Choroid plexus epithelial cell (primary cell): ENCODE results near the gene MARK1.

Source experiments
- DNase-seq: peaks from one replicate; pipeline ENCODE4 v3.0.0-alpha.2; 2010; ENCODE audit warnings: low read depth
- H3K4me3 ChIP-seq: 2 replicates; pipeline ENCODE4 v1.5.1; 2011; ENCODE audit warnings: low read depth, mild to moderate bottlenecking, control low read depth, low read length, moderate library complexity
- CTCF ChIP-seq: conservative IDR thresholded peaks from 2 replicates; pipeline ENCODE4 v1.5.1; 2011; ENCODE audit warnings: low read depth, mild to moderate bottlenecking, control low read depth, inconsistent platforms, low read length, moderate library complexity

MARK1 gene

DNA sequence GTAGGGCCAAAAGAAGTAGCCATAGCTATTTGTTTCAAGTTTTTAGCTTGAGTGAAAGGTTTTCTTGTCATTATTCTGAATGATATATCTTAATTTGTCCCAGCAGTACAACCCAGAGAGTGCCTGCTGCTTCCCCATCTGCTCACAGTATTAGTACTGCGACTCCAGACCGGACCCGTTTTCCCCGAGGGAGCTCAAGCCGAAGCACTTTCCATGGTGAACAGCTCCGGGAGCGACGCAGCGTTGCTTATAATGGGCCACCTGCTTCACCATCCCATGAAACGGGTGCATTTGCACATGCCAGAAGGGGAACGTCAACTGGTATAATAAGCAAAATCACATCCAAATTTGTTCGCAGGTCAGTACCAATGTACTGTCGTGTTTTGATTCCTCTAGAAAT is 125.1 kb downstream of the MARK1 start:
- H3K4me3 ChIP-seq: no peak overlapping the region
- no peak for DNase-seq
- TF ChIP-seq CTCF: no peak

- no peak overlapping the region for H3K4me3 ChIP-seq
- DNase-seq: no peak
- TF ChIP-seq CTCF: no peak
Measured at GRCh38 chr1:220655509-220655908, 127.6 kb downstream of the MARK1 start.

DNA sequence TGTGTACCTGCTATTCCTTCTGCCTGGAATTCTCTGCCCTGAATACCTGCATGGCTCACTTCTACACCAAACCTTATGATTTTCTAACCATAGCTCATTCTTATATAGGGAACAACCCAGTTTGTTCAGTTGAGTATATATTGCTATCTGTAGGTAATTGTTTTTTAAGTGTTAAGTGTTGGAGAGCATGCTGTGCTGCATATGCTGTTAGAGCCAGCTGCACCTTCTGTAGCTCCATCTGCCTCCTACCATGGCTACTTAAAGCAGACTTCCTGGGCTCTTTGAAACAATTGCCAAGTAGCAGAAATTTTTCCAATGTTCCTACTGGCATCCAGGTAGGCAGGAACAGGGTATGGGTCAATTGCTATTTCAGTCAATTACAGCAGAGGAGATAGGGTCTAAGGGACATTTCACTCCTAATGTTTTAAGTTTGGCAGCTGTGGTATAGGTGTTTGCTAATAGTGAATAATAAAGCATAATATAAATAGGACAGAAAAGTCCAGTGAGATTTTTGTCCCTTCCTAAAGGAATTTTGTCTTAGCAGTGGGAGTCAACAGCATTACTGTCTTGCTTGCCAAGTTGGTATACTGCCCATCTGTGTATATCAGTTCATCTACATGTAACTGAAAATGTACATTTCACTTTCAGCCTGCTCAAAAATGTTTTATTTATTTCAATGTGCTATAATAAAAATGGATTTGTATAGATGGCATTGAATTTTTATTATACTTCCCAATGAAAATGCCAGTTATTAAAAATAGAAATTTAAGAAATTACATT is 128.2 kb downstream of the MARK1 start:
- no peak for TF ChIP-seq CTCF
- no peak for DNase-seq
- H3K4me3 ChIP-seq: no peak overlapping the region

DNA sequence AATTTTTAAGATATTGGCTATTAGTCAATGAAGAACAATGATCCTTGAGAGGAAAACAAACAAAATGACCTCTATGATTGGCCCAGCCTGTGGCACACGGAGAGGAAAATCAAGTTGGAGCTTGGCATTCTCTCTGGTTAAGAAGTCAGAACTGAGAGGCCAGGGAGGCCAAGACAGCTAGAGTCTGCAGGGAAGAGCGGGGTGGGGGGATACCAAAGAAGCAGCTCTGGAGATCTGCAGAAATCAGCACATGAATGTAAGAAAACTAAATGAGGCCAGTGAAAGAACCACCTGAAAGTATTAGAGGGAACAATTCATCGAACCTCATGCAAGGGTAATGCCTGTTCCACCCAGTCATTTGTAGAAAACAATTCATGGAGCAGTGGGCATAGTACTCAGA is 138.4 kb downstream of the MARK1 start:
- no peak for TF ChIP-seq CTCF
- H3K4me3 ChIP-seq: no peak overlapping the region
- no peak for DNase-seq

GRCh38 chr1:220669005-220669404 is 141.1 kb downstream of the MARK1 start:
- TF ChIP-seq CTCF: no peak
- DNase-seq: no peak

GRCh38 chr1:220670365-220670764 is 142.4 kb downstream of the MARK1 start:
- H3K4me3 ChIP-seq: no peak overlapping the region
- DNase-seq: no peak
- TF ChIP-seq CTCF: no peak

More at GRCh38 chr1:220669005-220669404, 141.1 kb downstream of the MARK1 start:
- no peak overlapping the region for H3K4me3 ChIP-seq

GRCh38 chr1:220673921-220674320 is 146.0 kb downstream of the MARK1 start:
- no peak for TF ChIP-seq CTCF
- H3K4me3 ChIP-seq: no peak overlapping the region
- no peak for DNase-seq
